ENCODE results near the gene GDPD5.

DNA sequence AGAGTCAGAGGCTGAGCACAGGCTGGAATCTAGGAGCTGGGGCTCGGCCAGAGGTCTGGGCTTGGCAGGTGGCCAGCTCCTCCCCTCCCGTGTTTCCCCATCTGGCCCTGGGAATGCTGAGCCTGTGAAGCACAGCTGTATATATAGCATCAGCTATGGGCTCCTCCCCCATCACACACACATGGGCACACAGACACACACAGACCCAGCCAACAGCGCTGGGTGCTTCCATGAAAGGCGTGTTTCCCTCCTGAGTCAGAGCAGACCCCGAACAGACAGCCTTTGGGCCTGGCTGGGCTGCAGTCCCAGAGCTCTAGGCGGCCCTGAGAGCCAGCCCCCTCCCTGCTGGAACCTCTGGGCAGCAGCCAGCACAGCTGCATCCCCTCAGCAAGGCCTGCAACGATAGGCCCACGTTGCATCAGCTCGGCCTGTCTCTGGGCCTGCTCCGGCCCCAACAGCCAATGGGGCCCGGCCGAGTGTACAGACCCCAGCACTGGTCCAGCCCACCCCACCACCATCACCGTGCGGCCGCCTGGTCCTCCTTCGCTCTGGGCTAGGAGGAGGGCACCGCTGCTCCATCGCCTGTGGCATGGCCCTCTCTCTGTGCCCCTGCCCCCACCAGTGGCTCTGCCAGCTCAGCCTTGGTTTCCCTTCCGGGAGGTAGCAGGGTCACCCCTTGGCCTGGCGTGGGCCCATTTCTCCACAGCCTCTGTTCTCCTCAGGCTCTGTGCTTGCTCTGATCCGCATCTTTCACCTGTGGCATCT is 28.7 kb upstream of the GDPD5 start:
- peak; percentile 62 to 89 for TF ChIP-seq POLR2A (IDR thresholded peaks at IDR 0.05)
- TF ChIP-seq CTCF (IDR thresholded peaks at IDR 0.05), result no peak

Measured in adrenal gland (tissue), 5 donors.